Measurements from ENCODE around the gene GPA33.
A peak's percentile ranks its signal among the peaks of the same experiment; 100 is the strongest.

Gene GPA33

GRCh38 chr1:167090314-167090942 lies at the start of gene GPA33:
Gene GPA33, minus strand, starts transcription at chr1:167090377. Its CDS starts 90 bp downstream, at chr1:167090287.
- Mint-ChIP-seq H3K36me3 (no peaks in the 10 kb centered on the region), H3K9me3 (peaks cover 1% of the 10 kb centered on the region), H3K27me3 (peaks cover 6% of the 10 kb centered on the region), H3K4me3 (peak within 1 kb of the TSS; percentile 60), H3K27ac (peak within 1 kb of the TSS; percentile 88), H3K4me1 (peaks cover 10% of the 10 kb centered on the region)
- ATAC-seq (ENCODE audit: low read depth), result peak; percentile 95
- peak in 1 of 2 donors; percentile 14 for DNase-seq (ENCODE audit: low spot score in 2 of 2)

GRCh38 chr1:167138703-167139102 lies 48.5 kb upstream of the GPA33 start:
- no peaks in the 10 kb centered on the region for H3K4me1 Mint-ChIP-seq
- no peak overlapping the region for H3K27ac Mint-ChIP-seq
- DNase-seq (ENCODE audit: low spot score in 2 of 2) (no peak), ATAC-seq (ENCODE audit: low read depth) (no peak)
- no peak overlapping the region for H3K4me3 Mint-ChIP-seq
- peaks cover 2% of the 10 kb centered on the region for H3K9me3 Mint-ChIP-seq
- peaks cover 11% of the 10 kb centered on the region for H3K27me3 Mint-ChIP-seq
- no peaks in the 10 kb centered on the region for H3K36me3 Mint-ChIP-seq

- H3K36me3 Mint-ChIP-seq, result no peaks in the 10 kb centered on the region
- DNase-seq (ENCODE audit: low spot score in 2 of 2) (no peak), ATAC-seq (ENCODE audit: low read depth) (no peak)
- peaks cover 9% of the 10 kb centered on the region for H3K27me3 Mint-ChIP-seq
- H3K9me3 Mint-ChIP-seq, result no peaks in the 10 kb centered on the region
- H3K27ac Mint-ChIP-seq, result no peak overlapping the region
- H3K4me1 Mint-ChIP-seq, result peaks cover 2% of the 10 kb centered on the region
- H3K4me3 Mint-ChIP-seq, result no peak overlapping the region
Measured at GRCh38 chr1:167137793-167138510, 47.8 kb upstream of the GPA33 start.

GRCh38 chr1:167137332-167137781 lies 47.2 kb upstream of the GPA33 start:
- no peak for DNase-seq (ENCODE audit: low spot score in 2 of 2)
- H3K27ac Mint-ChIP-seq, result no peak overlapping the region

GRCh38 chr1:167136806-167137205 lies 46.6 kb upstream of the GPA33 start:
- DNase-seq (ENCODE audit: low spot score in 2 of 2) (no peak), ATAC-seq (ENCODE audit: low read depth) (no peak)
- Mint-ChIP-seq H3K9me3 (no peaks in the 10 kb centered on the region), H3K4me3 (no peak overlapping the region), H3K4me1 (peaks cover 2% of the 10 kb centered on the region), H3K27ac (no peak overlapping the region), H3K27me3 (peaks cover 13% of the 10 kb centered on the region), H3K36me3 (no peaks in the 10 kb centered on the region)

More at GRCh38 chr1:167137332-167137781, 47.2 kb upstream of the GPA33 start:
- Mint-ChIP-seq H3K27me3 (peaks cover 10% of the 10 kb centered on the region), H3K4me3 (no peak overlapping the region), H3K36me3 (no peaks in the 10 kb centered on the region), H3K9me3 (no peaks in the 10 kb centered on the region), H3K4me1 (peaks cover 2% of the 10 kb centered on the region)
- ATAC-seq (ENCODE audit: low read depth), result no peak

GRCh38 chr1:167136191-167136614 lies 46.0 kb upstream of the GPA33 start:
- no peaks in the 10 kb centered on the region for H3K36me3 Mint-ChIP-seq
- H3K4me3 Mint-ChIP-seq, result no peak overlapping the region
- H3K4me1 Mint-ChIP-seq, result peaks cover 2% of the 10 kb centered on the region
- no peak overlapping the region for H3K27ac Mint-ChIP-seq
- no peaks in the 10 kb centered on the region for H3K9me3 Mint-ChIP-seq
- H3K27me3 Mint-ChIP-seq, result peaks cover 15% of the 10 kb centered on the region
- no peak for DNase-seq (ENCODE audit: low spot score in 2 of 2)
- ATAC-seq (ENCODE audit: low read depth), result no peak

GRCh38 chr1:167135281-167135840 lies 45.2 kb upstream of the GPA33 start:
- H3K36me3 Mint-ChIP-seq, result no peaks in the 10 kb centered on the region
- no peak for DNase-seq (ENCODE audit: low spot score in 2 of 2)
- no peak for ATAC-seq (ENCODE audit: low read depth)
- peaks cover 15% of the 10 kb centered on the region for H3K27me3 Mint-ChIP-seq
- peaks cover 2% of the 10 kb centered on the region for H3K4me1 Mint-ChIP-seq
- no peak overlapping the region for H3K27ac Mint-ChIP-seq
- no peaks in the 10 kb centered on the region for H3K9me3 Mint-ChIP-seq
- no peak overlapping the region for H3K4me3 Mint-ChIP-seq

GRCh38 chr1:167132301-167133010 lies 42.3 kb upstream of the GPA33 start:
- no peak overlapping the region for H3K27ac Mint-ChIP-seq
- H3K36me3 Mint-ChIP-seq, result no peaks in the 10 kb centered on the region
- no peaks in the 10 kb centered on the region for H3K9me3 Mint-ChIP-seq
- H3K4me3 Mint-ChIP-seq, result no peak overlapping the region
- peaks cover 24% of the 10 kb centered on the region for H3K27me3 Mint-ChIP-seq
- ATAC-seq (ENCODE audit: low read depth), result no peak
- no peak for DNase-seq (ENCODE audit: low spot score in 2 of 2)
- H3K4me1 Mint-ChIP-seq, result peaks cover 2% of the 10 kb centered on the region

GRCh38 chr1:167130829-167131510 lies 40.8 kb upstream of the GPA33 start:
- Mint-ChIP-seq H3K9me3 (no peaks in the 10 kb centered on the region), H3K4me3 (no peak overlapping the region), H3K27me3 (peaks cover 36% of the 10 kb centered on the region)

GRCh38 chr1:167128261-167129227 lies 38.4 kb upstream of the GPA33 start:
- Mint-ChIP-seq H3K36me3 (no peaks in the 10 kb centered on the region), H3K27me3 (peaks cover 36% of the 10 kb centered on the region), H3K4me1 (peaks cover 2% of the 10 kb centered on the region), H3K9me3 (no peaks in the 10 kb centered on the region), H3K27ac (no peak overlapping the region), H3K4me3 (no peak overlapping the region)
- ATAC-seq (ENCODE audit: low read depth) (no peak), DNase-seq (ENCODE audit: low spot score in 2 of 2) (no peak)

More at GRCh38 chr1:167130829-167131510, 40.8 kb upstream of the GPA33 start:
- no peak for ATAC-seq (ENCODE audit: low read depth)
- no peak overlapping the region for H3K27ac Mint-ChIP-seq
- peaks cover 2% of the 10 kb centered on the region for H3K4me1 Mint-ChIP-seq
- no peaks in the 10 kb centered on the region for H3K36me3 Mint-ChIP-seq
- no peak for DNase-seq (ENCODE audit: low spot score in 2 of 2)

- no peak overlapping the region for H3K27ac Mint-ChIP-seq
- no peak for DNase-seq (ENCODE audit: low spot score in 2 of 2)
- no peaks in the 10 kb centered on the region for H3K4me1 Mint-ChIP-seq
- H3K4me3 Mint-ChIP-seq, result no peak overlapping the region
- H3K9me3 Mint-ChIP-seq, result no peaks in the 10 kb centered on the region
- H3K27me3 Mint-ChIP-seq, result peaks cover 36% of the 10 kb centered on the region
- no peaks in the 10 kb centered on the region for H3K36me3 Mint-ChIP-seq
- no peak for ATAC-seq (ENCODE audit: low read depth)
Measured at GRCh38 chr1:167127661-167128060, 37.5 kb upstream of the GPA33 start.

- H3K27ac Mint-ChIP-seq, result no peak overlapping the region
- H3K27me3 Mint-ChIP-seq, result peaks cover 34% of the 10 kb centered on the region
- no peaks in the 10 kb centered on the region for H3K36me3 Mint-ChIP-seq
- H3K4me3 Mint-ChIP-seq, result no peak overlapping the region
- no peaks in the 10 kb centered on the region for H3K9me3 Mint-ChIP-seq
- no peak for ATAC-seq (ENCODE audit: low read depth)
- no peaks in the 10 kb centered on the region for H3K4me1 Mint-ChIP-seq
- no peak for DNase-seq (ENCODE audit: low spot score in 2 of 2)
Measured at GRCh38 chr1:167127236-167127635, 37.1 kb upstream of the GPA33 start.

GRCh38 chr1:167126811-167127210 lies 36.6 kb upstream of the GPA33 start:
- H3K4me3 Mint-ChIP-seq, result no peak overlapping the region
- H3K27ac Mint-ChIP-seq, result no peak overlapping the region
- DNase-seq (ENCODE audit: low spot score in 2 of 2), result no peak
- H3K4me1 Mint-ChIP-seq, result no peaks in the 10 kb centered on the region
- H3K9me3 Mint-ChIP-seq, result no peaks in the 10 kb centered on the region
- no peak for ATAC-seq (ENCODE audit: low read depth)
- H3K36me3 Mint-ChIP-seq, result no peaks in the 10 kb centered on the region
- peaks cover 32% of the 10 kb centered on the region for H3K27me3 Mint-ChIP-seq

All from memory B cell (primary cell).